Lower leg skin (tissue), 3 donors: ENCODE data around the gene OMA1.

Experiments
- POLR2A ChIP-seq, 2 donors: fragments of 450-650 bp; IDR thresholded peaks; one replicate each; pipeline ENCODE4 v1.6.1; 2016 to 2017; ENCODE audit warnings: antibody characterized with exemption in 2 of 2, mild to moderate bottlenecking in 1 of 2, moderate library complexity in 1 of 2
- TF ChIP-seq, protein P1 (sequence below), 3 donors: fragments of 450-650 bp; IDR thresholded peaks; one replicate each; pipeline ENCODE4 v1.5.1; 2016; ENCODE audit warnings: antibody characterized with exemption in 3 of 3, mild to moderate bottlenecking in 3 of 3, moderate library complexity in 2 of 3

DNA sequence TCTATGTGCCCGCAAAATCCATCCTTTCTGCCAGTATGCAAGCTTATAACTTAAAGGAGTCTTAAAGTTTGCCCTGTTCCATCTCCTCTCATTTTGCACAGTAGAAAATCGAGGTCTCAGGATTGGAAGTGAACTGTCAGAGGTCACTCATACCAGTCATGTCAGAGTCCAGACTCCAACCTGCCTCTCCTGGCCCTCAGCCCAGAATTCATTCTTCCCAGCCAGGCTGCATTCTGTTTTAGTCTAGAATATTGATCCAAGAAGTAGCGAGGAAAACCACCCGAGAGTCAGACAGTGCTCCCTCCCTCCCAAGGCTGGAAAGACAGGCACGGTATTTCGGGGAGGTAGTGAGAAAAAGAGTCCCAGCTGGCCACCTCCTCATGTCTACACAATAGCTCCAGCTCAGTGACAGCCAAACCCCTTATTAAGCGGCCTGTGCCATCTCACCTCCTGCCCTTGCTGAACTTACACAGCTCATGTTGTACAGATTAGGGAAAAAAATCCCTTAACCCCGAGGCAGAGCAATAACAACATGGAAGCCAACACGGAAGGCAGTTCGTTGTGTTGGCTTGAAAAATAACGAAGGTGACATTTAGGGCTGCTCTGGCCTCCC lies 89.4 kb downstream of the OMA1 start:
- TF ChIP-seq, protein P1, sequence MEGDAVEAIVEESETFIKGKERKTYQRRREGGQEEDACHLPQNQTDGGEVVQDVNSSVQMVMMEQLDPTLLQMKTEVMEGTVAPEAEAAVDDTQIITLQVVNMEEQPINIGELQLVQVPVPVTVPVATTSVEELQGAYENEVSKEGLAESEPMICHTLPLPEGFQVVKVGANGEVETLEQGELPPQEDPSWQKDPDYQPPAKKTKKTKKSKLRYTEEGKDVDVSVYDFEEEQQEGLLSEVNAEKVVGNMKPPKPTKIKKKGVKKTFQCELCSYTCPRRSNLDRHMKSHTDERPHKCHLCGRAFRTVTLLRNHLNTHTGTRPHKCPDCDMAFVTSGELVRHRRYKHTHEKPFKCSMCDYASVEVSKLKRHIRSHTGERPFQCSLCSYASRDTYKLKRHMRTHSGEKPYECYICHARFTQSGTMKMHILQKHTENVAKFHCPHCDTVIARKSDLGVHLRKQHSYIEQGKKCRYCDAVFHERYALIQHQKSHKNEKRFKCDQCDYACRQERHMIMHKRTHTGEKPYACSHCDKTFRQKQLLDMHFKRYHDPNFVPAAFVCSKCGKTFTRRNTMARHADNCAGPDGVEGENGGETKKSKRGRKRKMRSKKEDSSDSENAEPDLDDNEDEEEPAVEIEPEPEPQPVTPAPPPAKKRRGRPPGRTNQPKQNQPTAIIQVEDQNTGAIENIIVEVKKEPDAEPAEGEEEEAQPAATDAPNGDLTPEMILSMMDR (IDR thresholded peaks at IDR 0.05): no peak
- no peak for TF ChIP-seq POLR2A (IDR thresholded peaks at IDR 0.05)
